K562 (cell line): ENCODE data around the gene FUT2. TPM values are rescaled to one million over a fixed set of nuclear protein-coding genes. Genes with fewer than 3 reads are reported as not detected.

ENCODE experiments used
- MGA ChIP-seq: fragments of 450-650 bp; IDR thresholded peaks from 2 replicates; pipeline ENCODE4 v1.6.1; 2016; ENCODE audit warnings: mild to moderate bottlenecking, moderate library complexity
- polyA plus RNA-seq, 8 experiments: library from polyadenylated mRNA; depleted of rRNA in 4 of 8; stranded (reverse) in 5 of 8; unstranded in 3 of 8; fragments of >200 nt; fragmentation: Nextera tagmentation in 2 of 8; fragmentation: Illumina TruSeq in 1 of 8; extraction: Ambion mirVana in 2 of 8; extraction: Trizol in 1 of 8; gene quantifications; 2 replicates each; pipeline versions ENCODE4 v1.2.1 to v1.2.3, GENCODE V29; 2011 to 2014; ENCODE audit warnings: inconsistent platforms in 1 of 8, missing spikeins in 1 of 8
- total RNA-seq, 7 experiments: library from RNA; depleted of rRNA in 6 of 7; stranded (reverse); fragments of >200 nt in 6 of 7; fragmentation: Illumina TruSeq in 2 of 7; extraction: Trizol in 2 of 7; gene quantifications; 2 replicates each; pipeline versions ENCODE4 v1.2.1 to v1.2.3, GENCODE V29; 2011 to 2021; ENCODE audit warnings: low replicate concordance in 1 of 7

FUT2 gene
- total and polyA plus RNA-seq, 9 of the 15 experiments (the other 6 are each of a cell fraction or from before 2014, with no cell fraction given) = 0.03 to 0.04 TPM; not detected in 7

GRCh38 chr19:48648134-48648533, 47.6 kb upstream of the FUT2 start (continued):
- no peak for TF ChIP-seq MGA
